GM19452 (cell line): ENCODE data around the gene ZFP1.

Source experiments
- ATAC-seq: cut with Tn5 transposase; IDR thresholded peaks from one replicate; pipeline ENCODE4 v1.9.1; 2021; ENCODE audit not compliant: unreplicated experiment

ZFP1 gene

GRCh38 chr16:75147968-75148310, 385 bp upstream of the ZFP1 start:
- ATAC-seq: no peak

GRCh38 chr16:75151798-75152197, 3.5 kb downstream of the ZFP1 start:
- no peak for ATAC-seq

- no peak for ATAC-seq
Observed at GRCh38 chr16:75152635-75153034, 4.3 kb downstream of the ZFP1 start.

GRCh38 chr16:75160386-75160785, 12.1 kb downstream of the ZFP1 start:
- ATAC-seq: no peak

- ATAC-seq: no peak
Observed at GRCh38 chr16:75169899-75170405, 21.6 kb downstream of the ZFP1 start.

GRCh38 chr16:75172578-75172977, 24.3 kb downstream of the ZFP1 start:
- ATAC-seq: no peak

- no peak for ATAC-seq
Observed at GRCh38 chr16:75175074-75175473, 26.8 kb downstream of the ZFP1 start.

- no peak for ATAC-seq
Observed at GRCh38 chr16:75176926-75177325, 28.6 kb downstream of the ZFP1 start.

GRCh38 chr16:75179208-75179607, 30.9 kb downstream of the ZFP1 start:
- ATAC-seq: no peak

GRCh38 chr16:75181630-75182029, 33.3 kb downstream of the ZFP1 start:
- no peak for ATAC-seq

GRCh38 chr16:75188832-75189477, 40.6 kb downstream of the ZFP1 start:
- ATAC-seq: no peak

GRCh38 chr16:75189638-75190245, 41.4 kb downstream of the ZFP1 start:
- ATAC-seq: no peak

- no peak for ATAC-seq
Observed at GRCh38 chr16:75192606-75193264, 44.4 kb downstream of the ZFP1 start.

GRCh38 chr16:75193265-75193650, 44.9 kb downstream of the ZFP1 start:
- ATAC-seq: no peak

GRCh38 chr16:75193730-75194444, 45.6 kb downstream of the ZFP1 start:
- no peak for ATAC-seq

GRCh38 chr16:75195811-75196790, 47.8 kb downstream of the ZFP1 start:
- no peak for ATAC-seq

GRCh38 chr16:75196836-75197235, 48.5 kb downstream of the ZFP1 start:
- ATAC-seq: peak; percentile 7

- no peak for ATAC-seq
Observed at GRCh38 chr16:75197522-75198134, 49.3 kb downstream of the ZFP1 start.

- no peak for ATAC-seq
Observed at GRCh38 chr16:75198135-75198600, 49.8 kb downstream of the ZFP1 start.

GRCh38 chr16:75202069-75202590, 53.8 kb downstream of the ZFP1 start:
- ATAC-seq: no peak
